NCI-H2196 (cell line): Measurements from ENCODE around the gene PNN.
"Not testable (repeated sequence)": the region's sequence is repeated elsewhere in the genome, so short reads cannot be mapped to it uniquely, and the experiment has no call there.

Source experiments
- DNase-seq: peaks from one replicate; lab custom pipeline; 2025; ENCODE audit not compliant: unreplicated experiment; lab: John Stamatoyannopoulos, UW

PNN gene

DNA sequence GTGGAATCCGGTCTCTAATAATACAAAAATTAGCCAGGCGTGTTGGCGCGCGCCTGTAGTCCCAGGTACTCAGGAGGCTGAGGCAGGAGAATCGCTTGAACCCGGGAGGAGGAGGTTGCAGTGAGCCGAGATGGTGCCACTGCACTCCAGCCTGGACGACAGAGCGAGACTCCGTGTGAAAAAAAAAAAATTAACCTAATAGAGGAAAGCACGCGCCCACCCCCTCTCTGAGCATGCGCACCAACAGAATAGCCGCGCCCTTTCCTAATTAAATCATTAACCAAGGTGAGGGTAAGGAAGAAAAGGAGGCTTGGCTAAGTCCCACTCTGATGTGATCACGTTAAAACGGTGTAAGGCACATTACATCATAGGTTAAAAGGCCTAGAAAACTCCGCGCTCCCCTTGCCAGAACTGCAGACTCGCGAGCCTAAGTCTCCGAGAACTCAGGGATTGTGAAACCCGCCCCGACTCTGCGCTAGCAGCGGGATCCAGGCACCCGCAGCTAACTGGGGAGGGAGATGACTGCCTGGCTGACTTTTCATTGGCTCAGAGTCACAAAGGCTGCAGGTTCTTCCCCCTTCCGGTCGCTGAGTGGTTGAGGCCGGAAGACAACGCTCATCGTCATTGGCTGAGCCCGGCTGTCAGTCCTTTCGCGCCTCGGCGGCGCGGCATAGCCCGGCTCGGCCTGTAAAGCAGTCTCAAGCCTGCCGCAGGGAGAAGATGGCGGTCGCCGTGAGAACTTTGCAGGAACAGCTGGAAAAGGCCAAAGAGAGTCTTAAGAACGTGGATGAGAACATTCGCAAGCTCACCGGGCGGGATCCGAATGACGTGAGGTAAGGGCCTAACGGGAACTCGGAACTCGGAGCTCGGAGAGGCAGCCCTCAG is at the start of gene PNN:
Gene PNN (plus strand): TSS at position 695 of the 885 bp plus-strand sequence. CDS start 26 bp downstream, at position 721.
- peak; percentile 99 for DNase-seq

DNA sequence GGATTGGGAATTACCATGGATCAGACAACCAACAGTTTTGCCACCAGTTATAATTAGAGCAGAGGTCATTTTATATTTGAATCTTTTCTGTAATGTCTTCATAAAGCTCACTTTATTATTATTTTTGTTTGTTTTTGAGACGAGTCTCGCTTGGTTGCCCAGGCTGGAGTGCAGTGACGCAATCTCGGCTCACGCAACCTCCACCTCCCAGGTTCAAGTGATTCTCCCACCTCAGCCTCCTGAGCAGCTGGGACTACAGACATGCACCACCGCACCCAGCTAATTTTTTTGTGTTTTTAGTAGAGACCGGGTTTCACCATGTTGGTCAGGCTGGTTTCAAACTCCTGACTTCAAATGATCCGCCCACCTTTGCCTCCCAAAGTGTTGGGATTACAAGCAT is 37.2 kb upstream of the PNN start:
- DNase-seq = not testable (repeated sequence)

DNA sequence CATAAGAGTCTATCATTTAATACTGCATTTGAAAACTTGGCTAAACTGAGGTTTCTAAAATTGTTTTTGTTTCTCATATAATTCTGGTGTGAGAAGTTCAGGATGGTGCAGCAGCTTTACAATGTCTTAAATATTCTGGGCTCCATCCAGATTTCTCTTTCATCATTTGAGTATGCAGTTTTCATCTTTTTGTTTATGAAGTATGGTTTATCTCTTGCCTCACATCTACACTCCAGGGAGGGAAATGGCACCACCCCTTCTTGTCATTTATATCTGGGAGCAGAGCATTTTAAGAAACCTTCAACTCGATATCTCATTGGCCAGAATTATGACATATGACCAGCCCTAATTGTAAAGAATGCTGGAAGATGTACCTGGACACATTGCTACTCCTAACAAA is 36.6 kb upstream of the PNN start:
- DNase-seq = no peak

DNA sequence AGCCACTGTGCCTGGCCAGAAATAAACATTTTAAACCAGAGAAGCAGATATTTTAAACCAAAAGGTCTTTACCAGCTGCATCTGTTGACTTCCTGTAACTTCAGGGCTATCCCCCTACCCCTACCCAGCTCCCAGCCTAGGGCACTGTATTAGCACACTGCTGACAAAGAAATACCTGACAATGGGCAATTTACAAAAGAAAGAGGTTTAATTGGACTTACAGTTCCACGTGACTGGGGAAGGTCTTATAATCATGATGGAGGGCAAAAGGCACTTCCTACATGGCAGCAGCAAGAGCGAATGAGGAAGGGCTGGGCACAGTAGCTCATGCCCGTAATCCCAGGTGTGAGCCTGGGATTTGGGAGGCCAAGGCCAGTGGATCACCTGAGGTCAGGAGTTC is 34.9 kb upstream of the PNN start:
- no peak for DNase-seq

DNA sequence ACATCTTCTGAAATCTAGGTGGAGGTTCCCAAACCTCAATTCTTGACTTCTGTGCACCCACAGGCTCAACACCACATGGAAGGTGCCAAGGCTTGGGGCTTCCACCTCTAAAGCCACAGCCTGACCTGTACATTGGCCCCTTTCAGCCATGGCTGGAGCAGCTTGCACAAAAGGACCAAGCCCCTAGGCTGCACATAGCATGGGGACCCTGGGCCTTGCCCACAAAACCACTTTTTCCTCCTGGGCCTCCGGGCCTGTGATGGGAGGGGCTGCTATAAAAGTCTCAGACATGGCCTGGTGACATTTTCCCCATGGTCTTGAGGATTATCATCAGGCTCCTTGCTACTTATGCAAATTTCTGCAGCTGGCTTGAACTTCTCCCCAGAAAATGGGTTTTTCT is 33.4 kb upstream of the PNN start:
- DNase-seq = not testable (repeated sequence)

DNA sequence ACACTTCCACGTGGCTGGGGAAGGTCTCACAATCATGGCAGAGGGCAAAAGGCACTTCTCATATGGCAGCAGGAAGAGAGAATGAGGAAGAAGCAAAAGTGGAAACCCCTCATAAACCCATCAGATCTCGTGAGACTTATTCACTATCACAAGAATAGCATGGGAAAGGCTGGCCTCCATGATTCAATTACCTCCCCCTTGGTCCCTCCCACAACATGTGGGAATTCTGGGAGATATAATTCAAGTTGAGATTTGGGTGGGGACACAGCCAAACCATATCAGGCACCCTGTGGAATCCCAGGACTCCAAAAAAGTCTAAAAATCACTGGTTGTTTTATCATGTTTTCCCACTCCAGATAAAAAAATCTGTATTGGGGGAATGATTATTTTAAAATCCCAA is 31.8 kb upstream of the PNN start:
- DNase-seq = not testable (repeated sequence)

DNA sequence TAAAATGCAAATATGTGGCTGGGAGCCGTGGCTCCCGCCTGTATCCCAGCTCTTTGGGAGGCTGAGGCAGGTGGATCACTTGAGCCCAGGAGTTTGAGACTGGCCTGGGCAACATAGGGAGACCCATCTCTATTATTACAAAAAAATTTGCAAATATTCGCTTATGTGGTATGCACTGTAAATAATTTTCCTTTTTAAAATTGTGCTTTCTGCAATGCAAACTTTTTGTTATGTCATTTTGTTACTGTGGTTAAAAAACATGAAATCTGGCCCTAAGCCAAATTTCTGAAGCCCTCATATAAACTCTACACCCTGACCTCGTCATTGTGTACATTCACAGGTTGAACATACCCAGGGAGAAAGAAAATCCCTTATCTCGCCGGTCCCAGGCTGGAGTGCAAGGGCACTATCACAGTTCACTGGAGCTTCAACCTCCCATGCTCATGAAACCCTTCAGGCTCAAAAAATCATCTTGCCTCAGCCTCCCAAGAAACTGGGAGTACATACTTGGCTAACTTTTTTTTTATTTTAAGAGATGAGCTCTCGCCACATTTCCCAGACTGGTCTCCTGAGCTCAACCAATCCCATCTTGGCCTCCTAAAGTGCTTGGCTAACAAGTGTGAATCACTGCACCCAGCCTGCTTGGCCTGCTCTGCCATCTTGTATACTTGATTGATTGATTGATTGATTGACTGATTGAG is 29.6 kb upstream of the PNN start:
- no peak for DNase-seq

DNA sequence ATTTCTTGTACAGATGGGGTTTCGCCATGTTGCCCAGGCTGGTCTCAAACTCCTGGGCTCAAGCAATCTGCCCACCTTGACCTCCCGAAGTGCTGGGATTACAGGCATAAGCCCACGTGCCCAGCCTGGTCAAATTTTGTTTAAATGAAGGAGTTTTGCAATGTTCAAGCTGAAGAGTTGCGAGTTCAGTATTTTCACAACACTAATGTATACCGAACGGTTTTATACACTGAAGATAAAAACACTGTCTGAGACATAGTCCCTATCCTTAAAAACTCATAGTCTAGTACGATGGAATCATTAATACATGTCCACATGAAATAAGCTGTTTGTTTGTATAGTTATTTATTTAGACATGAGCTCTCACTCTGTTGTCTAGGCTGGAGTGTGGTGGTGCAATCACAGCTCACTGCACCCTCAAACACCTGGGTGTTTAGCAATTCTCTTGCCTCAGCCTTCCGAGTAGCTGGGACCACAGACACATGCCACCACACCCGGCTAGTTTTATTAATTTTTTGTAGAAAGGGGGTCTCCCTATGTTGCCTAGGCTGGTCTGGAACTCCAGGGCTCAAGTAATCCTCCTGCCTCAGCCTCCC is 20.4 kb upstream of the PNN start:
- DNase-seq = no peak

DNA sequence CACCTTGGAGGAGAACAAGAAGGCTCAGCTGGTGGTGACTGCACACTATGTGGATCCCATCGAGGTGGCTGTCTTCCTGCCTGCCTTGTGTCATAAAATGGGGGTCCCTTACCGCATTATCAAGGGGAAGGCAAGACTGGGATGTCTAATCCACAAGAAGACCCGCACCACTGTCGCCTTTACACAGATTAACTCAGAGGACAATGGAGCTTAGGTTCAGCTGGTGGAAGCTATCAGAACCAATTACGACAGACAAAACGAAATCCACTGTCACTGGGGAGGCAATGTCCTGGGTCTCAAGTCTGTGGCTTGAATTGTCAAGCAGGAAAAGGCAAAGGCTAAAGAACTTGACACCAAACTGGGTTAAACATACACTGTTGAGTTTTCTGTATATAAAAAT is 17.6 kb upstream of the PNN start:
- no peak for DNase-seq

DNA sequence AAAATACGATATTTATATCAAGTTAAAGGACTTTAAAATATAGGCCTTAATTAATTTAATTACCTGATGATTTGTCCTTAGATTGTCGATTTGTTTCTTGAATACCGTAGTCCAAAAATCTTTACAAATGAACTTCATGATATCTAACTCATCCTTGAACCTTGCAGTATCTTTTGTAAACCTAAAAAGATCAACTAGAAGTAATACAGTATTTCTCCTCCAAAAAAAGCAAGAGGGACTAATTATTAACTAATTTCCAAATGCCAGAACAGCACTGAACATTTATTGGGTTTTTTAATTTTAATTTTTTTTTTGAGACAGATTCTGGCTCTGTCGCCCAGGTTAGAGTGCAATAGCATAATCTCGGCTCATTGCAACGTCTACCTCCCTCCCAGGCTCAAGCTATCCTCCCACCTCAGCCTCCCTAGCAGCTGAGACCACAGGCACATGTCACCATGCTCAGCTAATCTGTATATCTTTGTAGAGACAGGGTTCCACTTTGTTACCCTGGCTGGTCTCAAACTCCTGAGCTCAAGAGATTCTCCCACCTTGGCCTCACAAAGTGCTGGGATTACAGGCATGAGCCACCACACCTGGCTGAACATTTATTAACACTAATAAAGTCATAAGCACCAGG is 16.7 kb upstream of the PNN start:
- DNase-seq = no peak

DNA sequence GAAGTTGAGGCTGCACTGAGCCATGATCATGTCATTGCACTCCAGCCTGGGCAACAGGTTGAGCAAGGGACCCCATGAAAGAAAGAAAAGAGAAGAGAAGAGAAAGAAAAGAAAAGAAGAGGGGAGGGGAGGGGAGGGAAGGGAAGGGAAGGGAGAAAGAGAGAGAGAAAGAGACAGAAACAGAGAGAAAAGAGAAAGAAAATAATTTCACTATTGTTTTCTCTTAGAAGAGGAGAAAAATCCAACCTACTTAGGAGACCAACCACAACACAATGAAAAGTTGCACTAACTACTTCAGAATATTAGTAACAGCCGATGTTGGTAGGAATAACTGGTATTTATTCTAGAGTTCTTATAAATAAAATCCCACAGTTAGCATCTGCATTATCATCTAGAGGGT is 14.6 kb upstream of the PNN start:
- no peak for DNase-seq

DNA sequence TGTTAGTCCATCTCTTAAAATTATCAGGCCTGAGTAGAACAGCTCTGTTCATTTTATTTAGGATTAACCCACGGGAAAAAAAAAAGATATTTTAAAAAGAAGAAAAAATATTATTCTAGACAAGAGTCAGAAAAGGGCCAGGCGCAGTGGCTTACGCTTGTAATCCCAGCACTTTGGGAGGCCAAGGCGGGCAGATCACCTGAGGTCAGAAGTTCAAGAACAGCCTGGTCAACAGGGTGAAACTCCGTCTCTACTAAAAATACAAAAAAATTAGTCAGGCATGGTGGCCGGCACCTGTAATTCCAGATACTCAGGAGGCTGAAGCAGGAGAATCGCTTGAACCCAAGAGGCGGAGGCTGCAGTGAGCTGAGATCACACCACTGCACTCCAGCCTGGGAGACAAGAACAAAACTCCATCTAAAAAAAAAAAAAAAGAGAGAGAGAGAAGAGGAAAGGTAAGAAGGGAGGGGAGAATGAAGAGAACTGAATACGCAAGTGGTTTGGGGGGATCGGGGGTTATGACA is 7.2 kb upstream of the PNN start:
- not testable (repeated sequence) for DNase-seq

DNA sequence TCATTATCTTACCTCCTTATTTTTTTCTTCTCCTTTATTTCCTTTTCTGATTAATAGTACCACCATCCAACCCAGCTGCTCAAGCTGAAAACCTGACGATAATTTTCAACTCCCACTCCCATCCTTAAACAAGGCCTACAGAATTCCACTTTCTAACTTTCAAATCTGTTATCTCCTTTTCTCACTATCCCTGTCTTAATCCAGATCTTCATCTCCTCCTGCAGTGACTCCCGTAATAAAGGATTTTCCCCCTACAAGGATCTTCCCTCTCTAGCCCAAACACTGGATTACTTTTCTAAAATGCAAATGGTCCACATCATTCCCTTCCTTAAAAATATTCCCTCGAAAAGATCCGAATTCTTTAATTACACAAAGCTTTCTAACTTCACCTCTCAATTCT is 6.5 kb upstream of the PNN start:
- DNase-seq = no peak

DNA sequence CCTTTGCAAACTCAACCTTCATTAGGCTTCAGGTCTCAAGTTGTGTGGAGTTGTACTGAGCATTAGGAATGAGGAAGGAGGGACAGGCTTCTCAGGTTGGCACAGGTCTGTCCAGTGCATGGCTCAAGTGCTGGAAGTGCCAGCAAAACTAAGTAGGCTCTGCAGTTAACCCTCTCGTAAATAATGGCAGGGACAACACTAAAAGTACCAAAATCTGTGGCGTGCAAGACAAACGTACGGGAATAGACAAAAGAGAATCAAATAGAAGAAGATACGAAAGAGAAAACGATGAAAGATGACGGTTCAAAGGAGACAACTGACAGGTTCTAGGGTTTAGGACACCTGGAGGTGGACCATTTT is 5.5 kb upstream of the PNN start:
- no peak for DNase-seq

DNA sequence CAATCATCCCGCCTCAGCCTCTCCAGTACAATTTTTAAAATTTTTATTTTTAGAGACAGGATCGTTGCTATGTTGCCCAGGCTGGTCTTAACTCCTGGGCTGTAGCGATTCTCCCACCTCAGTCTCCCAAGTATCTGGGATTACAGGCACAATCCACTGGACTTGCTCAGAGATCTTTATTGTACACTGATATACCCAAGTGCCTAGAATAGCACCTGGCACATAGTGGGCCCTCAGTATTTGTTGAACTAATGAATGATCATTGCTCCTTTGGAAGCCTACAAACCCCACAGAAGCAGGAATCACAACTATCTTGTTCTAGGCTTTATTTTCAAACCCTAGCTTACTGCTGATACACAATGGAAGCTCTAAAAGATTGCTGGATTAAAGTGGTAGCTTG is 1.9 kb upstream of the PNN start:
- no peak for DNase-seq

DNA sequence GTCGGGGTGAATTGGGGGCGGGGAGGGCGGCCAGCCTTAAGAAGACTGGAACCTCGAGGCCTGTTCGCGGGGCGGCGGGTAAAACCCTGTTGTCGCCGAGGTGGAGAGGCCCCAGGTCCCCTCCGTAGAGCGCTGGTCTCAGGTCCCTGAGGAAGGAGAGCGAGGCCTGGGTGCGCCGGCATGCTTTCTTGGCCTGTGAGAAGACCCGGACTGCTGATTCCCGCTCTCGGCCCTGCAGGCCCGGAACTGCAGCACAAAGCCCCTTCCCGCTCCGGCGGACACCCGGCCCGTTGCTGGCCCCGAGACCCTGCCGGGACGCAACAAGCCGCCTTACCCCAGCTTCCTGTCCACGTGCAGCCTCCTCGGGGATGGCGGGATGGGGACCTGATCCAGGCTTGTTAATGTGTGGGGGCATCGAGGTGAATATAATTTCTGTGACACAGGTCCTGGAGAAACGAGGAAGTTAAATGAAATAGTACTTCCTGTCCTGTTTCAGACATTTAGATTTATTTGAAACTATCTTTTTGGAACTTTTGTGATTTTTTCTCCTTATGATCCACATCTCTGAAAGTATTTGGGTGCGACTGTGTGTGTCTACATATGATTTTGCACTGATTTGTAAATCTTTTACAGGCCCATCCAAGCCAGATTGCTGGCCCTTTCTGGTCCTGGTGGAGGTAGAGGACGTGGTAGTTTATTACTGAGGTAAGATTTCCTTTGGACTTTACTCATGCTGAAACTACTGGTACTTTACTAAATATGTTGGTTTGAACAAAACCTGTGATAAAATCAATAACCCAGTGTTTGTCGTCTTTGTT is 600 bp downstream of the PNN start:
- DNase-seq = no peak

DNA sequence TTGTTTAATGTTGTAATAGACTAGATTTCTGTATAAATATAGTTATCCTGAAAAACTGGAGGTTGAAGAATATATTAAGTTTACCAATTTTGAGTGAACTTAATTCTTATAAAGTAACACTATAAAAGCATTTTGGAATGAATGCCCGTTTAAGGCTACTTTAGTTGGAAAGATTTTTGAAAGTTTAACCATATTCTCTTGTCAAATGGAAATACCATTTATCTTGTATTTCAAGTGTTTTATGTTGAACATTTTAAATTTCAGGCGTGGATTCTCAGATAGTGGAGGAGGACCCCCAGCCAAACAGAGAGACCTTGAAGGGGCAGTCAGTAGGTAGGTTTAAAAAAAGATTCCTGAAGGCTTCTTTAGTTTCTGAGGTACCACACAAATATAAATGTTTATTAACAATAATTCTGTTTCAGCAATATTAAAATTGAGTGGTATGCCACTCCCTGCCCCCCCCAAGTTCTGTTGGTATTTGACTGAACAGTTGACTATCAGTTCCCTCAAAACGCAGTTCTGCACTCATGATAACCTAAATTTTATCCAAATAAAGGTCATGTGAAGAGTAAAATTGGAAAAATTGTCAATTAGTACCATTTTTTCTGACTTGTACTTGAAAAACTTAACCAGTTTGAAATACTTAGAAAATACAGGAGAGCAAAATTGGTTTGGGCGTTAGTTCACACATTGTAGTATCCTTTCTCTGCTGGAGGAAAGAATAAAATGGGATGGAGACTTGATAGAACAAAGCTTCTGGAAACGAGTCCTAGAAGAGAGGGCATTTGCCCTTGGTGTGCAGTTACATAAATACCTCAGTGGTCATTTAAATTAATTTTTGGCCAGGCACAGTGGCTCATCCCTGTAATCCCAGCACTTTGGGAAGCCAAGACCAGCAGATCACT is 1.5 kb downstream of the PNN start:
- DNase-seq = no peak

DNA sequence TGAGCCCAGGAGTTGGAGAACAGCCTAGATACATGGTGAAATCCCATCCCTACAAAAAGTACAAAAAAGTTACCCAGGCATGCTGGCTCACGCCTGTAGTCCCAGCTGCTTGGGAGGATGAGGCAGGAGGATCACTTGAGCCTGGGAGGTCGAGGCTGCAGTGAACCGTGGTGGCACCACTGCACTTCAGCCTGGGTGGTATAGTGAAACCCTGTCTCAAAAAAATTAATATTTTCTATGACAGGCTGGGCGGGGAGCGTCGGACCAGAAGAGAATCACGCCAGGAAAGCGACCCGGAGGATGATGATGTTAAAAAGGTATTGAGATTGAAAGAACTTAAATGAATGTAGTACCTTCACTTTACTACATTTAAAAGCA is 2.1 kb downstream of the PNN start:
- DNase-seq = no peak

DNA sequence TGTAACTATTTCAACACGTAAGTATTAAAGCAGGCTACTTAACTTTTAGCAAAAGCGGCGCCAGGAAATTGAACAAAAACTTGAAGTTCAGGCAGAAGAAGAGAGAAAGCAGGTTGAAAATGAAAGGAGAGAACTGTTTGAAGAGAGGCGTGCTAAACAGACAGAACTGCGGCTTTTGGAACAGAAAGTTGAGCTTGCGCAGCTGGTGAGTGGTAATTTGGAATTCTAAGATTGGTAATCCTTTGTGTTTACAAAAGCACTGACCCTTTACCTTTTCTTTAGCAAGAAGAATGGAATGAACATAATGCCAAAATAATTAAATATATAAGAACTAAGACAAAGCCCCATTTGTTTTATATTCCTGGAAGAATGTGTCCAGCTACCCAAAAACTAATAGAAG is 4.0 kb downstream of the PNN start:
- DNase-seq = no peak

DNA sequence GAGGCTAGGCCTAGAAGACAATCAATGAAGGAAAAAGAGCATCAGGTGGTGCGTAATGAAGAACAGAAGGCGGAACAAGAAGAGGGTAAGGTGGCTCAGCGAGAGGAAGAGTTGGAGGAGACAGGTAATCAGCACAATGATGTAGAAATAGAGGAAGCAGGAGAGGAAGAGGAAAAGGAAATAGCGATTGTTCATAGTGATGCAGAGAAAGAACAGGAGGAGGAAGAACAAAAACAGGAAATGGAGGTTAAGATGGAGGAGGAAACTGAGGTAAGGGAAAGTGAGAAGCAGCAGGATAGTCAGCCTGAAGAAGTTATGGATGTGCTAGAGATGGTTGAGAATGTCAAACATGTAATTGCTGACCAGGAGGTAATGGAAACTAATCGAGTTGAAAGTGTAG is 5.5 kb downstream of the PNN start:
- no peak for DNase-seq
